NCI-H226 (cell line): ENCODE data around the gene SLC39A11.

Experiments
- DNase-seq: peaks from one replicate; pipeline ENCODE4 v3.0.0-alpha.2; 2015

Gene SLC39A11

GRCh38 chr17:72972263-72972951 lies 120.1 kb downstream of the SLC39A11 start:
- DNase-seq: no peak

- no peak for DNase-seq
These were observed 121.1 kb downstream of the SLC39A11 start for GRCh38 chr17:72971226-72971880.

GRCh38 chr17:72970797-72971196 lies 121.7 kb downstream of the SLC39A11 start:
- DNase-seq: no peak

GRCh38 chr17:72970246-72970645 lies 122.2 kb downstream of the SLC39A11 start:
- DNase-seq: no peak

- DNase-seq: no peak
These were observed 123.1 kb downstream of the SLC39A11 start for GRCh38 chr17:72969293-72969906.

- DNase-seq: no peak
These were observed 123.7 kb downstream of the SLC39A11 start for GRCh38 chr17:72968798-72969197.

GRCh38 chr17:72967977-72968585 lies 124.4 kb downstream of the SLC39A11 start:
- DNase-seq: no peak

- no peak for DNase-seq
These were observed 125.1 kb downstream of the SLC39A11 start for GRCh38 chr17:72967277-72967970.

- DNase-seq: no peak
These were observed 130.4 kb downstream of the SLC39A11 start for GRCh38 chr17:72962106-72962505.

GRCh38 chr17:72955391-72956140 lies 136.9 kb downstream of the SLC39A11 start:
- DNase-seq: no peak

- DNase-seq: no peak
These were observed 137.9 kb downstream of the SLC39A11 start for GRCh38 chr17:72954579-72954978.

GRCh38 chr17:72953621-72954020 lies 138.9 kb downstream of the SLC39A11 start:
- DNase-seq: no peak

- no peak for DNase-seq
These were observed 139.7 kb downstream of the SLC39A11 start for GRCh38 chr17:72952641-72953315.

- no peak for DNase-seq
These were observed 140.3 kb downstream of the SLC39A11 start for GRCh38 chr17:72952220-72952619.

GRCh38 chr17:72950242-72950931 lies 142.1 kb downstream of the SLC39A11 start:
- DNase-seq: no peak

GRCh38 chr17:72948115-72948514 lies 144.4 kb downstream of the SLC39A11 start:
- no peak for DNase-seq

- no peak for DNase-seq
These were observed 145.0 kb downstream of the SLC39A11 start for GRCh38 chr17:72947475-72947874.

- no peak for DNase-seq
These were observed 145.8 kb downstream of the SLC39A11 start for GRCh38 chr17:72946696-72947095.

- DNase-seq: no peak
These were observed 146.3 kb downstream of the SLC39A11 start for GRCh38 chr17:72946156-72946555.

- DNase-seq: no peak
These were observed 147.0 kb downstream of the SLC39A11 start for GRCh38 chr17:72945473-72945872.
